Transverse colon (tissue), 3 donors: ENCODE measurements around the gene OR9I1.

Experiments
- CTCF ChIP-seq, 5 experiments: fragments of 200-600 bp in 3 of 5; fragments of 450-650 bp in 2 of 5; sonication (generic) in 3 of 5; IDR thresholded peaks; 1 replicate in 2 of 5; 2 replicates in 3 of 5; pipeline ENCODE4 v1.5.1; 2016 to 2017; ENCODE audit warnings: antibody characterized with exemption in 5 of 5, inconsistent platforms in 3 of 5, mild to moderate bottlenecking in 2 of 5, moderate library complexity in 1 of 5
- EP300 ChIP-seq: sonication (generic); formaldehyde crosslinking; IDR thresholded peaks from one replicate; pipeline ENCODE4 v1.6.1; 2017; ENCODE audit warnings: antibody characterized with exemption, low read depth
- POLR2A ChIP-seq: fragments of 450-650 bp; IDR thresholded peaks from one replicate; pipeline ENCODE4 v1.6.1; 2016; ENCODE audit warnings: antibody characterized with exemption, mild to moderate bottlenecking, moderate library complexity

- TF ChIP-seq POLR2A (no peak), CTCF (IDR thresholded peaks at IDR 0.05) (no peak), EP300 (no peak)
Measured at GRCh38 chr11:58097437-58097836, 27.9 kb downstream of the OR9I1 start.
